ENCODE results near the gene OTUD4.

GRCh38 chr4:145131848-145132247, 48.5 kb downstream of the OTUD4 start:
- TF ChIP-seq CTCF (IDR thresholded peaks at IDR 0.05), result no peak
- no peak for TF ChIP-seq POLR2A (IDR thresholded peaks at IDR 0.05)

All from suprapubic skin (tissue), 3 donors.